Effector memory CD4-positive, alpha-beta T cell (primary cell): ENCODE data around the gene ZNF816.

Source experiments
- DNase-seq, 3 donors: peaks; one replicate each; pipeline ENCODE4 v3.0.0-alpha.2; 2020
- H3K27ac ChIP-seq: 2 replicates; pipeline ENCODE4 v1.7.0; 2013; ENCODE audit warnings: mild to moderate bottlenecking, low read length, moderate library complexity; ENCODE audit not compliant: insufficient read depth, poor library complexity, severe bottlenecking
- H3K27me3 ChIP-seq: replicated peaks from 2 replicates; pipeline ENCODE4 v1.7.0; 2013; ENCODE audit warnings: mild to moderate bottlenecking, low read length; ENCODE audit not compliant: insufficient read depth, control insufficient read depth, poor library complexity, severe bottlenecking
- H3K36me3 ChIP-seq: 2 replicates; pipeline ENCODE4 v1.7.0; 2013; ENCODE audit warnings: mild to moderate bottlenecking, low read length, moderate library complexity; ENCODE audit not compliant: control insufficient read depth, insufficient read depth
- H3K4me1 ChIP-seq: 2 replicates; pipeline ENCODE4 v1.7.0; 2013; ENCODE audit warnings: low read length, mild to moderate bottlenecking; ENCODE audit not compliant: control insufficient read depth, insufficient read depth, poor library complexity, severe bottlenecking
- H3K4me3 ChIP-seq: 2 replicates; pipeline ENCODE4 v1.7.0; 2013; ENCODE audit warnings: low read length, low read depth, mild to moderate bottlenecking; ENCODE audit not compliant: insufficient read depth, poor library complexity, severe bottlenecking
- H3K9me3 ChIP-seq: 2 replicates; pipeline ENCODE4 v1.7.0; 2013; ENCODE audit warnings: mild to moderate bottlenecking, low read length, moderate library complexity; ENCODE audit not compliant: control insufficient read depth

The ZNF816 gene

DNA sequence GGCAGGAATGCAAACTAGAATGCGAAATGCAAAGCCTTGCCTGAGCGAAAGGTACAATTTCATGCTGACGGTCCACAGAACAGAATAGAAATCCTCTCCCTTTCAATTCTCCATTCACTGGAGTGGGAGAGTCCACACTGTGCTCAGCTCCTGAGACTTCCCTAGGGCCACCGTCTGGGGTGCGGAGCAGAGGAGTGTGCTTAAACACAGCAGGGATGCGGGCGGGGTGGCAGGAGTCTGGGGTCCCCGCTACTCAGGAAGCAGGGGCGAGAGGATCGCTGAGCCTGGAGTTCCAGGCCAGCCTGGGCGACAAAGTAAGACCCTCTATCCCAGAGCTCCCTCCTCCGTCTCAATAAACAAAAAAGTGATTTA lies 552 bp upstream of the ZNF816 start:
- Histone ChIP-seq H3K9me3 (peaks cover 24% of the 10 kb centered on the region), H3K27ac (peak overlapping the region; percentile 65), H3K27me3 (no peaks in the 10 kb centered on the region), H3K4me1 (peaks cover 17% of the 10 kb centered on the region), H3K36me3 (peaks cover 17% of the 10 kb centered on the region), H3K4me3 (peak overlapping the region; percentile 91)
- no peak for DNase-seq

DNA sequence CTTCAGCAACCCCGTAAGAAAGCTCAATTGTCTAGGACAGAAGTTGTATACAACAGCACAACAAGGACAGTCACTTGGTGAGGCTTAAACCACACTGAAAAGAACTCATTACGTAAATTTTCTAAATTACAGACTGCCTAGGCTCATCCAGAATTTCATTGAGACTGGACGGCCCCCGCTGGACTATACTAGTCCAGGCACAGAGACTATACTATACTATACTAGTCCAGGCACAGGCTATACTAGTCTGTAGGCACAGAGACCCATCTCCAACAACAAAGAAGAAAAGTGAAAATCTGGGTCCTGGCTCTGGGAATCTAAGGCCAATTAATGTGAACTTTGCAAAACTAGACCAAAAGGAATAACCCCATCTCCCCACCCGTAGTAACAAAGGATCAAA lies 700 bp downstream of the ZNF816 start:
- peaks cover 30% of the 10 kb centered on the region for H3K36me3 ChIP-seq
- H3K4me3 ChIP-seq: peak overlapping the region; percentile 91
- H3K4me1 ChIP-seq: peaks cover 17% of the 10 kb centered on the region
- no peaks in the 10 kb centered on the region for H3K27me3 ChIP-seq
- no peak for DNase-seq
- peaks cover 33% of the 10 kb centered on the region for H3K9me3 ChIP-seq
- peak overlapping the region; percentile 65 for H3K27ac ChIP-seq

DNA sequence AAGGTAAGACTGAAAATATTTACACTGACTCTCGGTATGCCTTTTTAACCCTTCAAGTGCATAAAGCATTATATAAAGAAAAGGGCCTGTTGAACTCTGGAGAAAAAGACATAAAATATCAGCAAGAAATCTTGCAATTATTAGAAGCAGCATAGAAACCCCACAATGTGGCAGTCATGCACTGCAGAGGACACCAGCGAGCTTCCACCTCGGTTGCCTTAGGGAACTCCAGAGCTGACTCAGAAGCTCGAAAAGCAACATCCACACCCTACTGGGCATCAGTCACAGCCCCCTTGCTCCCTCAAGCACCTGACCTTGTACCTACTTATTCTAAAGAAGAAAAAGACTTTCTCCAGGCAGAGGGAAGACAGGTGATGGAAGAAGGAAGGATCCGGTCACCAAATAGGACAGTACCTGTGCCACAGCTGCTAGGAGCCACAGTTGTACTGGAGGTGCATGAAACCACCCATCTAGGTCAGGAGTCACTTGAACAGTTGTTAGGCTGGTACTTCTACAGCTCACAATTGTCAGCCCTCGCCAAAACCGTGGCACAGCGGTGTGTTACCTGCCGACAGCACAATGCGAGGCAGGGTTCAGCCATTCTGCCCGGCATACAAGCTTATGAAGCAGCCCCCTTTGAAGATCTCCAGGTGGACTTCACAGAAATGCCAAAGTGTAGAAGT lies 2.9 kb downstream of the ZNF816 start:
- DNase-seq: no peak
- H3K9me3 ChIP-seq: peaks cover 46% of the 10 kb centered on the region
- H3K27ac ChIP-seq: no peak overlapping the region
- H3K36me3 ChIP-seq: peaks cover 52% of the 10 kb centered on the region
- no peak overlapping the region for H3K4me3 ChIP-seq
- no peaks in the 10 kb centered on the region for H3K27me3 ChIP-seq
- H3K4me1 ChIP-seq: peaks cover 17% of the 10 kb centered on the region

DNA sequence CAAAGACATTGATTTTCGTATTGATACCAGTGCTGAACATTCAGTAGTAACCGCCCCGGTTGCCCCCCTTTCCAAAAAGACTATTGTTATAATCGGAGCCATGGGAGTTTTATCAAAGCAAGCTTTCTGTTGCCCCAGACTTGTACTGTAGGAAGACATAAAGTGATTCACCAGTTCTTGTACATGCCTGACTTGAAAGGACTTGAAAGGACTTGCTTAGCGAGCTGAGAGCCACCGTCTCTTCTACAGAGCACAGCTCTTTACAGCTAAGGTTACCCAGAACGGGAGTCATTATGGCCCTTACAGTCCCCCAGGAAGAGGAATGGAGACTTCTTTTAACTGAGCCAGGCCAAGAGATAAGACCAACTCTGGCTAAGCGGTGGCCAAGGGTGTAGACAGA lies 5.1 kb downstream of the ZNF816 start:
- H3K27ac ChIP-seq: no peak overlapping the region
- peaks cover 9% of the 10 kb centered on the region for H3K4me1 ChIP-seq
- peaks cover 48% of the 10 kb centered on the region for H3K9me3 ChIP-seq
- peaks cover 70% of the 10 kb centered on the region for H3K36me3 ChIP-seq
- H3K4me3 ChIP-seq: no peak overlapping the region
- no peak for DNase-seq
- H3K27me3 ChIP-seq: no peaks in the 10 kb centered on the region

DNA sequence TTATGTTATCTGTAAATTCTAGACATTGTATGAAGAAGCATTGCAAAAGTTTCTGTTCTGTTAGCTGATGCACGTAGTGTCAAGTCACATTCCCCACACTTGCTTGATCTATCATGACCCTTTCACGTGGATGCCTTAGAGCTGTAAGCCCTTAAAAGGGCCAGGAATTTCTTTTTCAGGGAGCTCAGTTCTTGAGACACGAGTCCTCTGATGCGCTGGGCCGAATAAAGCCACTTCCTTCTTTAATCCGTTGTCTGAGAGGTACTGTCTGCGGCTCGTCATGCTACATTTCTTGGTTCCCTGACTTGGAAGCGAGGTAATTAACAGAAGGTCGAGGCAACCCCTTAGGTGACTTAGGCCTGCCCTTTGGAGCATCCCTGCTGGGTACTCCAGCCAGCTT lies 5.8 kb downstream of the ZNF816 start:
- Histone ChIP-seq H3K27ac (no peak overlapping the region), H3K9me3 (peaks cover 54% of the 10 kb centered on the region), H3K4me1 (peaks cover 4% of the 10 kb centered on the region), H3K27me3 (no peaks in the 10 kb centered on the region), H3K4me3 (no peak overlapping the region), H3K36me3 (peaks cover 77% of the 10 kb centered on the region)
- no peak for DNase-seq

DNA sequence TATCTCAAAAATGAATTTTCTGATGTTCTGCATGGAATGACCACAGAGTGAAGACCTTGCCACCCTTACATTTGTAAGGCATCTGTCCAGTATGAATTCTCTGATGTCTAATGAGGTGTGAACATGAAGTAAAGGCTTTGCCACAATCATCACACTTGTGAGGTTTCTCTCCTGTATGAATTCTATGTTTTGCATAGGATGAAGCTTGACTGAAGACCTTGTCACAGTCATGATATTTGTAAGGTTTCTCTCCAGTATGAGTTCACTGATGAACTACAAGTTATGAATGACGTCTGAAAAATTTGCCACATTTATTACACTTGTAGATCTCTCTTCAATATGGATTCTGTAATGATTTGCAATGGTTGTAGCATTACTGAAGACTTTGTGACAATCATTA lies 13.3 kb downstream of the ZNF816 start:
- no peaks in the 10 kb centered on the region for H3K4me1 ChIP-seq
- peaks cover 63% of the 10 kb centered on the region for H3K9me3 ChIP-seq
- no peak overlapping the region for H3K27ac ChIP-seq
- peaks cover 38% of the 10 kb centered on the region for H3K36me3 ChIP-seq
- DNase-seq: no peak
- no peak overlapping the region for H3K4me3 ChIP-seq
- H3K27me3 ChIP-seq: no peaks in the 10 kb centered on the region

DNA sequence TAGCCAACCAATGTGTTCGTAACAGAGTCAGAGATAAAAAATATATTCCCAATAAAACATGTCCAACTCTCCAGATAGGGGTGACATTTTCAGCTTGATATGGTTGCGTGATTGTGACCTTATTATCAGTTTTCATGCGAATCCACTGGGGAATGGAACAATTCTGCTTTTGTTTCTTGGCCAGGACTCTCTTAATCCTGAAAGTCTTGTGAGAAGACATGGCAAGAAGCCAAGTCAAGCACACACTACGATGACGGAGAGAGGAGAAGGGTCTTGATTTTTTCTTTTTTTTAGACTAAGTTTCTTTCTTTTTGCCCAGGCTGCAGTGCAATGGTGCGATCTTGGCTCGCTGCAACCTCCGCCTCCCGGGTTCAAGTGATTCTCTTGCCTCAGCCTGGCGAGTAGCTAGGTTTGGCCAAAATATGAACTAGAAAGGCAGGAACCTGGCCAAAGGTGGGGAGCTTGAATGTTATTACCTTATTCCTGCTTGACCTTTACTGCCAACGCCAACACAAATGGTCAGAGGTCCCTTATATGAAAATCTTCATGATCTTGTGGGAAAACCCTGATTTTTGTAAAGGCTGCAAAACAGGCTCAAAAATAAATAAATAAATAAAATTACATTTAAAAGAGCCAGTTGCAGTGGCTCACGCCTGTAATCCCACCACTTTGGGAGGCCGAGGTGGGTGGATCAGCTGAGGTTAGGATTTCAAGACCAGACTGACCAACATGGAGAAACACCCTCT lies 14.5 kb downstream of the ZNF816 start:
- H3K27ac ChIP-seq: no peak overlapping the region
- no peaks in the 10 kb centered on the region for H3K4me1 ChIP-seq
- DNase-seq: no peak
- peaks cover 29% of the 10 kb centered on the region for H3K36me3 ChIP-seq
- no peaks in the 10 kb centered on the region for H3K27me3 ChIP-seq
- H3K4me3 ChIP-seq: no peak overlapping the region
- peaks cover 63% of the 10 kb centered on the region for H3K9me3 ChIP-seq

DNA sequence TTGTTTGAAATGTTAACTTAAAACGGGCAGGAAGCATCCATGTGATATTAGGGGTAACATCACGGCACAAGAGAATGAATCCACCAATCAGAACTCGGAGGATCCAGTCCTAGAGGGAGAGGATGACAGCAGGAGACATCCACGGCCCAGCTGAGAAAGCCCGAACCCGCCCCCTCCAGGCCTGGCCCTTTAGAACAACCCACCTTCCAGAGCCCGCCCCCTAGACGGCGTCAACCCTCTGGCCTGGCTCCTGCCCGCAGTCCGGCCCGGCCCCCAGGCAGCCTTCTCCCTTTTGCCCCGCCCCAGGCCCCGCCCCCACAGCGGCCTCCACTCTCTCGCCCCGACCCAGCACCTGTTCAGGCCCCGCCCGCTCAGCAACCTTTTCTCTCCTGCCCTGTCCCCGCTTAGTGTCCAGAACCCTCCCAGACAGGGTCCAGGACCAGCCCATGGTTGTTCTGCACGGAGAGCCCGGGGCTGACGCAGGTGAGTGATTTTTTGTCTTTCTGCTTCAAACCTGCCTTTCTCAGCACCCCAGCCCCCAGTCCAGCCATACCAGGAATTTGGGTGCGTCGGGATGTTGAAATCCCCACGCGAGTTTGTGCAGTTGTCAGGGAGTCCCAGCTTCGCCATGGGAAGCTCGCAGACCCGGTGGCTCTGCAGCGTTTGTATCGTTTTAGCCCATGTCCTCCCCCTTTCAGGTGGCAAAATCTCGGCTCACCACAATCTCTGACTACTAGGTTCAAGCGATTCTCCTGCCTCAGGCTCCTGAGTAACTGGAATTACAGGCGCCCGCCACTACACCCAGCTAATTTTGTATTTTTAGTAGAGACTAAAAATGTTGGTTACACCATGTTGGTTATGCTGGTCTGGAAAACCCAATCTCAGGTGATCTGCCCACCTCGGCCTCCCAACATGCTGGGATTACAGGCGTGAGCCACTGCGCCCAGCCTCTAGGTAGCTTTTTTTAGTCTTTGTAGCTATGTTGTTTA lies 16.1 kb downstream of the ZNF816 start:
- Histone ChIP-seq H3K27me3 (no peaks in the 10 kb centered on the region), H3K27ac (no peak overlapping the region), H3K9me3 (peaks cover 52% of the 10 kb centered on the region), H3K4me3 (no peak overlapping the region), H3K4me1 (peaks cover 4% of the 10 kb centered on the region), H3K36me3 (peaks cover 13% of the 10 kb centered on the region)
- no peak for DNase-seq

DNA sequence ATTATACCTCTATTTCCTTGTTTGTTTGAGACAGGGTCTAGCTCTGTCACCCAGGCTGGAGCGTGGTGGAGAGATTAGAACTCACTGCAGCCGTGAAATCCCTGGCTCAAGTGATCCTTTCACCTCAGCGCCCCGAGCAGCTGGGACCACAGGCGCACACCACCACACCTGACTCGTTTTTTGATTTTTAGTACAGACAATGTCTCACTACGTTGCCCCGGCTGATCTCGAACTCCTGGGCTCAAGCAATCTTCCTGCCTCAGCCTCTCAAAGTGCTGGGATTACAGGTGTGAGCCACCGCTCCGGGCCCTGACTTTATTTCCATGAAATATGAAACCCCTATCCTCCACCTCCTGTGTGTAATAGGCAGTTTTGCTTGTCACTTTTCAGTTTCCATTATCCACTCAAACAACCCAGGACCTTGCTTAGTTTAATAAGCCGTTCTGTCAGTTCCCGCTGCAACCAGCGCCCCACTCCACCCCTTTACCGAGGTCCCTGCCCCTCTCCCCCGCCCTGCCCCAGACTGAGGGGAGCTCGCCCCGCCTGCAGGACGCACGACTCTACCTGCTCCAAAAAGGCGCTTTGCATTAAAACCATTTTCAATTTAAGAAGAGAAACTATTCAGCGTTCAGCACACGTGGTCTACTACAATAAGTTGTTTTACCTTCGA lies 16.9 kb downstream of the ZNF816 start:
- Histone ChIP-seq H3K4me1 (peaks cover 7% of the 10 kb centered on the region), H3K27me3 (no peaks in the 10 kb centered on the region), H3K4me3 (no peak overlapping the region), H3K9me3 (peaks cover 45% of the 10 kb centered on the region), H3K36me3 (peaks cover 5% of the 10 kb centered on the region), H3K27ac (no peak overlapping the region)
- no peak for DNase-seq
